Body of pancreas (tissue), 4 donors: ENCODE data around the gene TRIM46.

ENCODE experiments used
- CTCF ChIP-seq, 7 experiments: fragments of 450-650 bp in 4 of 7; fragments of 200-600 bp in 3 of 7; sonication (generic) in 3 of 7; IDR thresholded peaks; one replicate each; pipeline ENCODE4 v1.5.1; 2016 to 2019; ENCODE audit warnings: antibody characterized with exemption in 7 of 7
- POLR2A ChIP-seq, 3 donors: fragments of 450-650 bp; IDR thresholded peaks; one replicate each; pipeline ENCODE4 v1.6.1; 2016; ENCODE audit warnings: antibody characterized with exemption in 3 of 3, mild to moderate bottlenecking in 2 of 3

DNA sequence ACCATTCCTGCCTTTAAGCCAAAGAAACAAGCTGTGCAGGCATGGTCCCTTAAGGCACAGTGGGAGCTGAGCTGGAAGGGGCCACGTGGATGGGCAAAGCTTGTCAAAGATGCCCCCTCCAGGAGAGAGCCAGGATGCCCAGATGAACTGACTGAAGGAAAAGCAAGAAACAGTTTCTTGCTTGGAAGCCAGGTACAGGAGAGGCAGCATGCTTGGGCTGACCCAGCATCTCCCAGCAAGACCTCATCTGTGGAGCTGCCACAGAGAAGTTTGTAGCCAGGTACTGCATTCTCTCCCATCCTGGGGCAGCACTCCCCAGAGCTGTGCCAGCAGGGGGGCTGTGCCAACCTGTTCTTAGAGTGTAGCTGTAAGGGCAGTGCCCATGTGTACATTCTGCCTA, 39.3 kb upstream of the TRIM46 start:
- TF ChIP-seq CTCF (IDR thresholded peaks at IDR 0.05), result no peak
- TF ChIP-seq POLR2A (IDR thresholded peaks at IDR 0.05), result no peak
